22Rv1 (cell line): ENCODE measurements around the gene ZBTB4.
A peak's percentile ranks its signal among the peaks of the same experiment; 100 is the strongest.

Source experiments
- H3K27ac ChIP-seq: fragments of 450-650 bp; 2 replicates; pipeline ENCODE4 v1.5.1; 2017
- CTCF ChIP-seq: fragments of 450-650 bp; IDR thresholded peaks from 2 replicates; pipeline ENCODE4 v1.5.1; 2017; ENCODE audit warnings: mild to moderate bottlenecking
- ZFX ChIP-seq: fragments of 450-650 bp; IDR thresholded peaks from 2 replicates; pipeline ENCODE4 v1.6.1; 2017; ENCODE audit warnings: antibody characterized with exemption, borderline replicate concordance

ZBTB4 gene

GRCh38 chr17:7483255-7484066 is 4.0 kb upstream of the ZBTB4 start:
- H3K27ac ChIP-seq: peak overlapping the region; percentile 97
- no peak for TF ChIP-seq ZFX
- TF ChIP-seq CTCF: no peak

- peak overlapping the region; percentile 97 for H3K27ac ChIP-seq
Measured at GRCh38 chr17:7482742-7483088, 3.3 kb upstream of the ZBTB4 start.

- peak overlapping the region; percentile 18; the same call in 1 of the 2 replicates for H3K27ac ChIP-seq
Measured at GRCh38 chr17:7481842-7482741, 2.7 kb upstream of the ZBTB4 start.

- peak within 1 kb of the TSS; percentile 86 for H3K27ac ChIP-seq
Measured at GRCh38 chr17:7481275-7481674, 1.8 kb upstream of the ZBTB4 start, which contains the start of gene SLC35G6. SLC35G6 (plus strand) TSS chr17:7481446; CDS start chr17:7481517, 71 bp downstream.

GRCh38 chr17:7480089-7480384 is 606 bp upstream of the ZBTB4 start:
- peak overlapping the region; percentile 86 for H3K27ac ChIP-seq
- no peak for TF ChIP-seq ZFX
- 0 out of 2 replicates have a peak, but pooled peaks have one; percentile 3 for TF ChIP-seq CTCF

- TF ChIP-seq ZFX (no peak), CTCF (no peak)
- peak overlapping the region; percentile 86 for H3K27ac ChIP-seq
Measured at GRCh38 chr17:7478276-7479212, 887 bp downstream of the ZBTB4 start.

- peak overlapping the region; percentile 86; the same call in 1 of the 2 replicates for H3K27ac ChIP-seq
- no peak for TF ChIP-seq ZFX
- no peak for TF ChIP-seq CTCF
Measured at GRCh38 chr17:7477392-7478275, 1.8 kb downstream of the ZBTB4 start.

- peak overlapping the region; percentile 25; the same call in 1 of the 2 replicates for H3K27ac ChIP-seq
- TF ChIP-seq CTCF (no peak), ZFX (no peak)
Measured at GRCh38 chr17:7476951-7477350, 2.5 kb downstream of the ZBTB4 start.
